SK-MEL-5 (cell line): ENCODE data around the gene IQGAP2. TPM values are rescaled to one million over a fixed set of nuclear protein-coding genes. Genes with fewer than 3 reads are reported as not detected.

ENCODE experiments used
- DNase-seq: peaks from one replicate; pipeline ENCODE4 v3.0.0-alpha.2; 2016; ENCODE audit warnings: low read depth, low spot score
- in situ Hi-C: cut with HindIII; loops from 2 replicates; pipeline ENCODE4 v1.10.0; 2016; ENCODE audit warnings: low sequenced_read_pairs, high pct_unique_total_duplicates, low pct_unique_long_range_greater_than_20kb
- total RNA-seq: library from RNA; depleted of rRNA; stranded (reverse); fragments of >200 nt; shearing (Covaris generic); gene quantifications from 2 replicates; pipeline ENCODE4 v1.2.3, GENCODE V29; 2014

The IQGAP2 gene
- total RNA-seq, 1 experiment from 2014 or later, result 0.95 TPM

GRCh38 chr5:76477571-76477970, 74.5 kb downstream of the IQGAP2 start:
- DNase-seq, result no peak
- in situ Hi-C loops, result no loop called here

DNA sequence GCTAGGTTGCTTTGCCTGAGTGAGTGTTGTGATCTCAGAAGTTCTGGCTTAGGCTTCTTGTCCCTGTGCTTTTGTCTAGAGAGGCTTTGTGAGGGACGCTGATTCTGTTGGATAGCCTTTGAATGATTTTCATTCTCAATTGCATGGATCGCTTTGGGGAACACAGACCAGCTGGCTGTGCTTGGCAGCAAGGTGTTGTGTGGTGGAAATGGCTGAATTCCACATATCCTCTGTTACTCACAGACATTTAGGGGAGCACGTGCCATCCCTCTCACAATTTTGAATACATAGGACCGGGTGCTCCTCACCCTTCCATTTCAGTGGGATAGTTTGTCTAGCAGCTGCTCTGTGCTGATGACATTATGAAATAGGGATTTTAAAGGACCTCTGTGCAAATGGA, 76.2 kb downstream of the IQGAP2 start:
- DNase-seq, result no peak
- in situ Hi-C loops, result no loop called here

DNA sequence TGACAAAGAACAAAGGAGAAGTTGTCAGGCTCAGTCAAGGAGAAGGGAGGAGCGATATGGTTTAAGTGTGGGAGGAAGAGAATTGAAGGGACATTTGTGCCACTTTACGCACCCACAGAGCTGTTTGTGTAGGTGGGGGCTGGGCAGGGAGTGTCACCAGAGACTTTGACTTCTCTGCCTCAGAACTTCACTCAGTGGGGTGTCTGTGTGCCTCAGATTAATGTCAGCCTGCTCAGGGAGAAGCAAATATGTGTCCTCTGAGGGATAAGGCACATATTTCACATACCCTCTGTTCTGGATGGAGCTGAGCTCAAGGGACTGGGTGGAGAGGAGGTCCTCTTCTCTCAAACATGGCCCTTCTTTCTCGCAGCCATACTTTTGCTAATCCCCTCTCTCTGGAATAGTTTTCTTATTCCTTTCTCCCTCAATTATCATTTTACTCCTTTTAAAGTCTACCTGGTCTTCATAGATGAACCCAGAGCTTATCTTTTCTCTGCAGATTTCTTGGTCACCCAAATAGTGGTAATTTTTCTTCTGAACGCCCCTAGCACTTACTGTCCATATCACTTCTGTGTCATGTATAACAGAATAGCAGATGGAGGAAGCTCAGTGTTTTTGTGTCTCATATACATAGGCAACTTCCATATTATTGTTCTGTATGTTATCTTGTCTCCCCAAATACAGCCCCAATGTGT, 77.0 kb downstream of the IQGAP2 start:
- in situ Hi-C loops, result no loop called here
- DNase-seq, result no peak

DNA sequence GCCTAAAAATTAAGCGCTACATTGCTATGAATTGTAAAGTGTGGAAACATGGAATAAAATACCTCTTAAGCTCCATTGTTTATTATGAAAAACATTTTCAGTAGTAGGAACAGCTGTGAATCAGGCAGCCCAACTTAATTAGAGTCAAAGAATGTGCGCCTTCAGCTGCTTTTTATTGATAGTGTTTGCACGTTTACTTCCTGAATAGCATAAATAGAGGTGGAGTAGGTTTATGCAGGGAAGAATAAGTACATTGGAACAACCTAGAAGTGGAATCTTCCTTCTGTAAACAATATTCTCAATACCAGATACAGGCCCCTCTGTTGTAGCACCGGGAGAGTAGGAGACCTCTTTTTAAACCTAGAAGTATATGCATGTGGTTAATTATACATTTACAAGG, 79.9 kb downstream of the IQGAP2 start:
- in situ Hi-C loops, result no loop called here
- no peak for DNase-seq

DNA sequence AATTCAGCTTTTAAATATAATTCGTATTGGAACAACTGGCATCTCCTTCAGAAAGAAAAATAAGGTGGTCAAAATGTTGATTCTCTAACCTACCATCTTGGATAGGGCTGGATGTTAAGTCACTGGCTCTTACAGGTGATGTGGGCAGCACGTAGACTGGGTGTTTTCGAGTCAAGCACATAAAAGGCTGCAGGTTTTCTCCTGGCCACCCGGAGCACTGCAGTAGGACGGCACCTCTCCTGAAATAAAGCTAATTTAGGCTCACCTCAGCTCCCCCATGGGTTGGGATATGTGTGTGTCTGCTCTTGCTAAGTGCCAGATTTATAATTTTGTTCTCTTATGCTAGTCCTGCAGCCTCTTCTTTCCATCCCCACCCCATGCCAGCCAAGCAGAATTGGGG, 80.3 kb downstream of the IQGAP2 start:
- in situ Hi-C loops, result no loop called here

GRCh38 chr5:76483881-76484280, 80.8 kb downstream of the IQGAP2 start:
- in situ Hi-C loops, result no loop called here

More for the DNA sequence above, 80.3 kb downstream of the IQGAP2 start:
- no peak for DNase-seq

GRCh38 chr5:76485511-76485910, 82.4 kb downstream of the IQGAP2 start:
- no peak for DNase-seq
- in situ Hi-C loops, result no loop called here

More at GRCh38 chr5:76483881-76484280, 80.8 kb downstream of the IQGAP2 start:
- DNase-seq, result no peak

DNA sequence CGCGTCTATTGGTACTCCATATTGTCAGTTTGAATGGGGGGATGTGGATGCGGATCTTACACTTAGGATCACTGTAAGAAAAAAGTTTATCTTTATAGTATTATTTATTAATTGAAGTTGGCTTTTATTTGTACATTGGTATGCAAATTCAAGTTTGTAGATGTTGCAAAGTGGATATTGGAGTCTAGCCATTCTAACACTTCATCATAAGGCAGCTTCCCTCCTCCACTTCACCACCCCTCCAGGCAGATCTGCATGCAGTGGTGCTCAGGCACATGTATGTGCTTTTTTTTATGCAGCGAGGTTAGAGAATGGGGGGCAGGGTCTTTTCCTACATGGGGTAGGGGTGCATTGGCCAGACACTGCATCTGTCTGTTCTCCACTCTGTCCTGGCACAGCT, 84.3 kb downstream of the IQGAP2 start:
- no peak for DNase-seq
- in situ Hi-C loops, result no loop called here

DNA sequence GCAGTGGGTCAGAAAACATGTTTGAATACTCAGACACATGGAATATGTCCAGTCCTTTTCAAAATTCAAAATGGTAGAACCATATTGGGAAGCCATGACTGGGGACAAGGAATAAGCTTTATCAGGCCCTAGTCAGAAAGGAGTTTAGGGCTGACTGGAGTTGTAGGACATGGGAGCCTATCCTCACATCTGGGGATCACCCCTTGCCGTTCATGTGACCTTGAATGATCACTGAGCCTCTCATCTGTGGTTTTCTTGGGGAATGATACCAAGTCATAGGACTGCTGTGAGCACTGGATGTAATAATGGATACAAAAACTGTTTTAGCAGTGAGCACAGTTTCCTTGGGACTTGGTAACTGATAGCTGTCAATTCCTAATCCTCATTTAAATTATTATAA, 84.7 kb downstream of the IQGAP2 start:
- in situ Hi-C loops, result no loop called here
- DNase-seq, result no peak

DNA sequence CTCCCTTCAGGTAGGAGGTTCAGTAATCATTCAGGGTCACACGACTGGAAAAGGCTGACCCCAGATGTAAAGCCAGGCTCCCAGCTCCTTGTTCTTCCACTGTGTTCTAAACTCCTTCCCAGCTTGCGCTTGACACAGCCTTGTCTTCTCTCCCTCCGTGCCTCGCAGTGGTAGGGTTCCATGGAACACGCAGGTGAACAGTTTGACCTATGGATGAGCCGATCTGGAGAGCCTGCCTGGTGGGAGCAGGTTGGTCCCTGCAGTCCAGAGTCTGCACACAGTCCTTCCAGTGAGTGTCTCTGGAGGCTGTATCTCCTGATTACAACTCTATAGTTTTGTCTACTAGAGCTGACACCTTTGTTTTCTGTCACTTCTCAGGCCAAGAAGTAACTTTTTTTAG, 85.9 kb downstream of the IQGAP2 start:
- in situ Hi-C loops, result no loop called here
- no peak for DNase-seq

DNA sequence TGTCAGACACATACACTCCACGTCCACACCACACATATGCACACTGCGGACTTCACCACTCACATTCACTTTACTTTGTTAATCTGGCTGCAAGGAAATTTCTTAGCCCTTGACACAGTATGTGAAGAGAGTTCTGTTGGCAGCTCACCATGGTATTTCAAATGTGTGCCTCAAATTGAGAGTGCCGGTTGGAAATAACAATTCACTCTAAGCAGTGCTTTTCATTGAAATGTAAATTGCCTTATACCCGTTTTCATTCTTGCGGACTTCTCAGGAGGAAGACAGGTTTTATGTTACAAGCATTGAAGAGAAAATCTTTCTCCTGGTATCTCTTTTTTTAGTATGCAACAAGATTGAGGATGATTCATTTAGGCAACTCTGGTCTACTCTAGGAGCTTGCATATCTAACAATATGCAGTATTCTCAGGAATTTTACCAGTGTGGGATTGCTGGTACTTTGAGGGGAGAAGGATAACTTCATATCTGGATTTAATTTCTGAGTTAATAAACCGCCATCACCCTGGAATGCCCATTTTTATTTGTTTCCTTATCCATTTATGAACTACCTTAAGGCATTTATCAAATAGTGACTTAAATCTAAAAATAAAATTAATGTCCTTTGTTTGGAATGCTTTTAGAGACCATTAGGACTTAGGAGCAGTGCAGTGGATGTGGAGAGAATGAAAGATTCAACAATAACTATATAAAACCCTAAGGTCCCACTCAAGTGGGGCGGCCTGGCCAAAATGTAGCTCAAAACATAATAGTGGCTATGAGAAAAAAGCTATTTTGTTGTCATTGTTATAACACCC, 87.0 kb downstream of the IQGAP2 start:
- no peak for DNase-seq
- in situ Hi-C loops, result no loop called here

GRCh38 chr5:76490960-76491359, 87.9 kb downstream of the IQGAP2 start:
- in situ Hi-C loops, result no loop called here
- no peak for DNase-seq

DNA sequence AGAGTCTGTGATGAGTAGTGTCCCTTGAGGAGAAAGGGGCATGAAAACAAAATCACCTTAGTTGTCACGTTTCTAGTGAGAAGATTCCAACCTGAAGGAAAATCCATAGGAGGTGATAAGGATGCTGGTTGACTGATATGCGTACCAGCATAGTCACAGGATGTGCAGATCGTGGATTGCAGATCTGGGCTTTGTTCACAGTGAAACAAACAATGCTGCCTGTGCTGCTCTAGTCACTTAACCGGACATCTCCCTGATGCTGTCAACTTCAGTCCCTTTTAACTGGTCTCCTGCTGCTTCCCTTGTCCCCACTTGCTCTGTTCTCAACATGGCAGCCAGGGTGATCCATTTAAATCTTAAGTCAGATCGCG, 89.7 kb downstream of the IQGAP2 start:
- DNase-seq, result no peak
- in situ Hi-C loops, result no loop called here

DNA sequence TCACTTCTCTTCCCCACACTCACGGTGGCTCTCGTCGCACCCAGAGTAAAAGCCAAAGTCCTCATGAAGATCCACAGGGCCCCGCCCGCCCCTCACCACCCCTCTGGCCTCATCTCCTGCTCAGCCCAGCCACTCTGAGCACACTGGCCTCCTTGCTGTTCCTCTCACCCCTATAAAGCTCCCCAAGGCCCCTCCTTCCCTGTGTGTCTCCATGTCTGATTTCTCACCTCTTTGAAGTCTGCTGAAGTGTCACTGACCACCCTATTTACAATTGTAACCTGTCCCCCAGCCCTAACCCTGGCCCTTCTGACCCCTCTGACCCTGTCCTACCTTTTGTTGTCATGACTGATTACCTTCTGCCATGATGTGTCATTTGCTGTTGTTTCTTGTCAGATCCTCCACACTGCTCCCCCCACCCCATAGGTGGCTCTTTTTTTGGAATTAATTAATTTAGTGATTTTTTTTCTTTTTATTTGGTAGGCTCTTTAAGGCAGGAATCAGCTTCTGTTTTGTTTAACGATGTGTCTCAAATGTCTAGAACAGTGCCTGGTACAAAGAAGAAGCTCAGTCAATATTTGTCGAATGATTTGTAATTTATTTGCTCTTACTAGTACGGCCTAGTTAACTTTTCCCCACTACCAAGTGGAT, 90.2 kb downstream of the IQGAP2 start:
- in situ Hi-C loops, result no loop called here
- no peak for DNase-seq

DNA sequence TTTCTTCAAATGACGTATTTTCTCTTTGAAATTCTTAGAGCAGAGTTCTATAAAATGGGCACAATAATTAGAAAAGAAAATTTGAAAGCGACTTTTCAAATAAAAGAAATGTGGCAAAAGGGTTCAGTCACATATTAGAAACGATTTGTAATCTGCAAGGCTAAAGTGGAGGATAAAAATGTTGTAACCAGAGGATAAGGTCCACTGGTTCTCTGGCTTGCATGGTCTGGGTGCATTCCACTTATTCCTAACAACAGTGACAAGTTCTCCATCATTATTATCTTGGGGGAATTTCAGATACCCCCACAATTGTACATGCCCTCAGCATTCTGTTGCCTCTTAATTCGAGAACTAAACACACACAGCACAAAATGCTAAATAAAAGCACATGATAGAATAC, 91.1 kb downstream of the IQGAP2 start:
- in situ Hi-C loops, result no loop called here
- no peak for DNase-seq

GRCh38 chr5:76495870-76496269, 92.8 kb downstream of the IQGAP2 start:
- no peak for DNase-seq

GRCh38 chr5:76497065-76497460, 94.0 kb downstream of the IQGAP2 start:
- in situ Hi-C loops, result no loop called here
- no peak for DNase-seq

More at GRCh38 chr5:76495870-76496269, 92.8 kb downstream of the IQGAP2 start:
- in situ Hi-C loops, result no loop called here

DNA sequence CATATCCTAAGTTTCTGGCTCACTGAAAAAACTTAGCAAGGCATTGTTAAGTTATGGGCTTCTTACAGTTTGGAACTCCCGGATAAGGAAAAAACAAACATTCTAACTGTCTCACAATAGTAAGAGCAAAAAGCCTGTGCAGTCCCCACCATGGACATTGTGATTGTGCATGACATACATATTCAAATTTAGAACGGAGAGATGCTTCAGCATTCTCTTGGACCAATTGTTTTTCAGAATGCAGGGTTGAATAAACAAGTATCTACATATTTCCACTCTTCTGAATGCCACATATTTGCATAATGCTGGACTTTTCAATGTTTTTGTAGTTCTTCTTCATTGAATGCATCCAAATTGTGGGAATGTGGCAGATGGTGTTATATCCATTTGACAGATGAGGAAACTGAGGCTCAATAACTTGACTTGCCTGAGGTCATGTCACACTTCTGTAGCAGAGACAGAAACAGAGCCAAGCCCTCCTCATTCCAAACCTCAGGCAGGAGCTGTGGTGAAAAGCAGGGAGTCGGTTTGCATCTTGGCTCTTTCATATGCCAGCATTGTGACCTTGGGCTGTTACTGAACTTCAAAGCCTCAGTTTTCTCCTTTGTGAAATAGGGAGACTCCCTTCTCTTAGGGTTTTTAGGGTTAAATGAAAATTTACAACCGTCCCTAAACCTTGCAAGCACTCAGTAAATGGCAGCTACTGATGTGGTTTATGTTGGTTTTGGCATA, 95.1 kb downstream of the IQGAP2 start:
- no peak for DNase-seq
- in situ Hi-C loops, result no loop called here
